A549 treated with ZK216348 at 1 μM for 4 hours (cell line): ENCODE data around the gene ZBTB32. TPM values are rescaled to one million over a fixed set of nuclear protein-coding genes. Genes with fewer than 3 reads are reported as not detected.

Source experiments
- total RNA-seq: library from RNA; stranded (reverse); fragments of 200-300 nt; extraction: Qiagen RNA extraction; gene quantifications from 5 replicates; pipeline ENCODE4 v1.2.3, GENCODE V29; 2022; ENCODE audit warnings: low read depth

Gene ZBTB32
- not detected in 5 replicates for total RNA-seq

GRCh38 chr19:35704218-35704617 lies at the start of gene ZBTB32:
Gene ZBTB32 (plus strand): TSS chr19:35704558. CDS start chr19:35714627, 10,069 bp downstream.

DNA sequence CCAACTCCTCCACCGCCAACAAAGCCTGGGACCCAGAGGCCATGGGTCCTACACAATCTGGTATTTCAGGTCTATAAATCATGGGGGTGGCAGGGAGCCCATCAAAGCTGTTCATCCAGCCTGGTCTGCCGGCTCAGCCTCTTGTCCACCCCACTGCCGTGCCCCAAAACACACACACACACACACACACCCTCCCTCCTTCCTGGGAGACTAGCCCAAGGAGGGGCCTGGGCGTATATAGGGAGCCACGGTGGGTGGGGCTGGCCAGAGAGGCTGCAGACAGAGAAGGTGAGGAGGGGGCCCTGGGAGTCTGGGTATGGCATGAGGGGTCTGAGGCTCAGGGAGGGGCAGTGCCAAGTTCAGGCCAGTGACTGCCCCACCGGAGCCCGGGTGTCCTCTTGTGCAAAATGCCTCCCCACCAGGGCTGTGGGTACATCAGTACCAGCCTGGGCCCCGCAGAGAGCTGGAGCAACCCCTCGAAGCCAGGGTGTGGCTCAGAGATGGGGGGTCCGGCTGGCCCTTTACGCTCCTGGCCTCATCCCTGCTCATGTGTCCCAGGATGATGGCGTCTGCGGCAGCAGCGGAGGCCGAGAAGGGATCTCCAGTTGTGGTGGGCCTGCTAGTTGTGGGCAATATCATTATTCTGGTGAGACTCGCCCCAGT lies 38.0 kb upstream of the ZBTB32 start, which contains the start of gene UPK1A:
UPK1A (plus strand) TSS at position 267 of the 663 bp plus-strand sequence; CDS start at position 563, 296 bp downstream.

DNA sequence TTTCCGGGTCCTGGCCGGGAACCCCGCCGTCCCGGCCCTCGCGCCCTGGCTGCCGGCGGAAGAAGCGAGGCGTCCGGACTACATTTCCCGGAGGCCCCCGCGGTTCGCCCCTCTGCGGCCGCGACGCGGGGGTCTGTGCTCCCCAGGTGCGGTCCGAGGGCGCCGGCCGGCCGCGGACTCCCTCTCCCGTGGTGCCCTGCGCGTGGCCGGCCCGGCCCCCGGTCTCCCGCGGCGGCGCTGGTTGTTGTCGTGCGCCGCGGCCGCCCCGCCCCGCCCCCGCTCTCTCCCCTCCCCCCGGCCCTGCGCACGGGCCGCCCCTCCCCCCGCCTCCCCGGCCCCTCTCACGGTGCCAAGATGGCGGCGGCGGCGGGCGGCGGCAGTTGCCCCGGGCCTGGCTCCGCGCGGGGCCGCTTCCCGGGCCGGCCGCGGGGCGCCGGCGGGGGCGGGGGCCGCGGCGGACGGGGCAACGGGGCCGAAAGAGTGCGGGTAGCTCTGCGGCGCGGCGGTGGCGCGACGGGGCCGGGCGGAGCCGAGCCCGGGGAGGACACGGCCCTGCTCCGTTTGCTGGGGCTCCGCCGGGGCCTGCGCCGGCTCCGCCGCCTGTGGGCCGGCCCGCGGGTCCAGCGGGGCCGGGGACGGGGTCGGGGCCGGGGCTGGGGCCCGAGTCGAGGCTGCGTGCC lies 13.4 kb downstream of the ZBTB32 start, which contains the start of gene KMT2B:
KMT2B (plus strand) TSS at position 339 of the 680 bp plus-strand sequence; CDS start at position 355, 16 bp downstream.

DNA sequence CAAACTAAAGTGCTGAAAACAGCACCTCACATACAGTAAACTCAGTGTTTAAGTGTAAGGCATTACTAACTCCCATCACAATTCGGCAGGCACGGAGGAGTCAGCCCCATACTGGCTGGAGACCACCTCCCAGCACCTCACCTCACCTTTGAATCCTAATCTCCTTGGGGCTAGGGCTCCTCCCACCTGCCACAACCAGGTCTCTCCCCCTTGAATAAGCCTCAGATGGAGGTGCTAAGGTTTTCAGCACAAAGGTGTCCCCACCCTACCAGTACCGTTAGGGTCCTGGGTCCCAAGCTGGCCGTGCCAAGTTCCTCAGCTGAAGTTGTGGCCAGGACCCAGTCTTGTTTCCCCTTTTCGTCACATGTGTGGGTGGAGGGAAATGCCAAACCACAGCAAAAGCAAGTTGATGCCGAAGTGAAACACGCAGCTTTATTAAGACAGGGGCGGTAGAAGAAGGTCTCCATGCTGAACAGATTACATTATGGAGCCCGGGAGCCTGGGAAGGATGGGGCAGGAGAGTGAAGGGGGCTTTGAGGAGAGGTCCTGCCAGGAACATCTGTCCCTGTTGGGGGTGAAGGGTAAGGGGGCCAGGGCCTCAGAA lies 37.9 kb downstream of the ZBTB32 start, which contains the start of gene IGFLR1:
IGFLR1 (minus strand) TSS at position 332 of the 604 bp plus-strand sequence. CDS start 1,272 bp downstream, outside the sequence.

DNA sequence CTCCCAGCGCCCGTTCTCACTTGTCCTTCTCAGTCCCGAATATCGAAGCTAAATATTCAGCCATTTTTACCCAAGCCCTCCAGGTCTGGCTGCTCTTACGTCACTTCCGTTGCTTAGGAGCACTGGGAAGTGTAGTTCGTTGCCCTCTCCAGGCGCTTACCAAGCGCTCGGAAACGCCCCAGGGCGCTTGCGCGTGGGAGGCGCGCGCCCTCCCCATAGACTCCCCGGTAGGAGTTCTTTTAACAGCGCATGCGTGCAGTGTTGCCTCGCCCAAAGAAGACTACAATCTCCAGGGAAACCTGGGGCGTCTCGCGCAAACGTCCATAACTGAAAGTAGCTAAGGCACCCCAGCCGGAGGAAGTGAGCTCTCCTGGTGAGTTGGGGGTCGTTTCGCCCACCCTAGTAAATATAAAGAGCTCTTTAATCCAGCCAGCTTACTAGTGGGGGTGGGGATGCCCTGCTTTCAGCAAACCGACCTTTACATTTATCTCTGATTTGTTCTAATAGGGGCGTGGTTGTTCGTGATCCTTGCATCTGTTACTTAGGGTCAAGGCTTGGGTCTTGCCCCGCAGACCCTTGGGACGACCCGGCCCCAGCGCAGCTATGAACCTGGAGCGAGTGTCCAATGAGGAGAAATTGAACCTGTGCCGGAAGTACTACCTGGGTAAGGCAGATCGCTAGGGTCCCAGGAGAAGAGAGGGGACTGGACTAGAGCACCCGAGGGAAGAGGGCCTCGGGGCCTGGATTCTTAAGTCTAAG lies 41.1 kb downstream of the ZBTB32 start, which contains the start of the genes PSENEN and U2AF1L4:
PSENEN (plus strand) TSS at position 324 of the 759 bp plus-strand sequence; CDS start at position 604, 280 bp downstream.
U2AF1L4 (minus strand) TSS at position 91 of the 759 bp plus-strand sequence; CDS start at position 64, 27 bp downstream.

DNA sequence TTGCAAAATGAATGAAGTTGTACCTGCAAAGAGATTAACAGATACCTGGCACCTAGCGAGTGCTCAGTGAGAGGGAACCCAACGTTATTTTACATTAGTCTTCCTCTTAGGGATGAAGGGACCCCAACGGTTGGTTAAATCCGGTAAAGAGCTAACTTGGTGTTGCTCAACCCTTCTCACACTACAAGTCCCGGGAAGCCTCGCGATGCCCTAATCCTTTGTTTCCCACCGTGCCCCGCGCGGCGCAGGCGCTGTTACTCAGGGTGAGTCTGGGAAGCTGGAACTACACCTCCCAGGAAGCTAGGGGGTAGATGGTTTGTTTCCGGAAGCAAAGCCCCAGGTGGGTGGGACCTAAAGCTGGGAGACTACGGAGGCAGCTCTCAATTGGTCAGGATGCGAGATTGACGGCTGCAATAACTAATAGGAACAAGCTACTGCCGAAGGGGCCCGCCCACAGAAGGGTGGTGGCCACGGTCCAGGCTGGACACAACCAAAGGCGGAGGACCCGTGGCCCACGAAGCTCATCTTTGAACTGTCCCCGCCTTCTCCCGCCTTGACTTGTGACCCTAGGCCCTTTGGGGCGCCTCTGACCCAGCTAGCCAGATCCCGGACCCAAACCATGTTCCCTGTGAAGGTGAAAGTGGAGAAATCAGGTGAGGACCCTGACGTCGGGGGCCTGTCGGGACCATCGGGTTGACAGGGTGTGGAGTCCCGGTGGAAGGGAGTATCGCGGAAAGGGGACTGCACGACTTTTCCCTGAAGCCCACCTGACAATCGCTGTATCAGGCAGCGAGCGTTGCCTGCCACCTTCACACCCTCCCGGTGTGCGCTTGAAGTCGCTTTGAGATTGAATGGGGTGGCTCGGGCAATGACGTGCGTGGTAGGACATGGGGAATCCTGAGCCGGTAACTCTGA lies 44.0 kb downstream of the ZBTB32 start, which contains the start of gene LIN37:
LIN37 (plus strand) TSS at position 471 of the 915 bp plus-strand sequence; CDS start at position 620, 149 bp downstream.

DNA sequence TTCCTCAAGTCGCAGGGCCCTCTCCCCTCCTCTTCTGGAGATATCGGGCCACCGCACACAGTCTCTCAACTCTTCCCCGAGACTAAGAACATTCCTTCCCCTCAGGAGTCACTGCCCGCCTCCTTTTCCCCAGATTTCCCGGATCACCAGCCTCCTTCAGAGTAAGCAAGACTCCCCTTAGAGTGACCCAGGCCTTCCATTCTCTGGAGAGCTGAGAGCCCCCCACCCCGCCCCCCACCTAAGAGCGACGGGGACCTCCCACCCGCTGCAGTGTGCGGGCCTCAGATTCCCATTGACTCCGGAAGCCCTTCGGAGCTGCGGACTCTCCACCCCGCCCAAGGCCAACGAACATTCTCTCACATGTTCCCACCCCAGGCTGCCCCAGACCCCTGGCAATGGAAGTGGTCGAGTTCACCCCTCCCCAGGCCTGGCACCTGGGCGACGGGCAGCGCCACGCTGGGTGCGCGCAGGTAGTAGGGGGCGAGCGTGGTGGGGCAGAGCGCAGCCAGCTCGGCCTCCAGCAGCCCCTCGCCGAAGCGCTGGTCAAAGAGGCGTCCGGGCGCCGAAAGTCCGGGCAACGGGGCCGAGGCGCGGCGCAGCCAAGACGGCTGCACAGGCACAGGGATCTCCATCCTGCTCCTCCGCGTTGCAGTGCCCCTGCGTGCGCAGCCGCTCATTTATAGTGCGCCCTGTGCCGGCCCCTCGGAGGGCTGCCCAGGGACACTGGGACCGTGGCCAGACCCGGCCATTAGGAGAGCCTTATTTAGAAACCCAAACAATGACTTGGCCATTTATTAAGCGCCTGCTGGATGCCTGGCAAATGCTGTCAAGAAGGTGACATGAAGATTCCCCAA lies 52.2 kb downstream of the ZBTB32 start, which contains the start of gene HSPB6:
HSPB6 (minus strand) TSS at position 653 of the 854 bp plus-strand sequence; CDS start at position 632, 21 bp downstream.

DNA sequence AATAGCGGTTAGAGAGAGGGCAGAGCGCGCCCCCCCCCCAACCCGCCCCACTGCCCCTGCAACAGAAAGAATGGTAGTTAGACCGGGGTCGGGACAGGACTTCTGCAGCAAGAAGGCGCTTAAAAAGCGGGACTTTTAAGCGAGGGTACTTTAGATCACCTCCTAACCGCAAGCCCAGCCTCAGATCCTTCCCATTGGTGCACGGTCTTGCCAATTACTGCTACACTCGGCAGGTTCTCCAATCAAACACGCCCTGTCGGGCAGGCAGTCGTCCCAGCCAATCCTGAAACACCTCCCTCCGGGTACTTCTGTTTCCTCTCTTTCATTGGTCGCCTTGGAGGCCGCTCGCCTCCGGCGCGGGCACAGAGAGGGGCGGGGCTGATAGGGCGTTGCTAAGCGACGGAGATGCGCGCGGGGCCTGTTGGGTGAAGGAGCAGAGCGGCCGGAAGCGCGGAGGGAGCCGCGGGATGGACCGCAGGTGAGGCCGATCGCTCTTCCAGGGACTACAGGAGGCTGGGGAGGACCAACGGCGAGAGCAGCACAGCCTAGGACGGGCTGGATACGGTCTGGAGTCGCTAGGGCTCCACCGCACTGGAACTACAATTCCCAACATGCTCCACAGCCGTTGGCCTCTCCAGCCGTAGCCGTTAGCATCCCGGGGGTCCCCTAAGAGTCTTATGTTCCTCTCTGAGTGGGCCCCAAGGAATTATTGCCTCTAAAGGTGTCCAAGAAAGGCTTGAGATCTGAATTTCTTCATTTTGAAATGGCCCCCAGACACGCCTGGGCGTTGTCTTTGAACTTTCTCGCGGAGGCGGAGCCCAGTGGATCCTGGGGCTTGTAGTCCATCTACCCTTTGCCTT lies 53.6 kb downstream of the ZBTB32 start, which contains the start of gene PROSER3:
PROSER3 (plus strand) TSS at position 428 of the 860 bp plus-strand sequence; CDS start at position 468, 40 bp downstream.

Other genes with a start within 250 kb of the ZBTB32 start
- gene KRTDAP, start 214.1 kb upstream of the ZBTB32 start, total RNA-seq: not detected in 5 replicates
- 26.7 to 44.3 TPM (median 38.3 TPM) in 5 replicates for gene DMKN, start 190.9 kb upstream of the ZBTB32 start, total RNA-seq
- gene SBSN, start 176.2 kb upstream of the ZBTB32 start, total RNA-seq: 2.6 to 4.4 TPM (median 3.2 TPM) in 5 replicates
- gene GAPDHS, start 171.1 kb upstream of the ZBTB32 start, total RNA-seq: not detected in 5 replicates
- 321 to 437 TPM (median 432 TPM) in 5 replicates for gene TMEM147, start 158.9 kb upstream of the ZBTB32 start, total RNA-seq
- not detected in 5 replicates for gene ATP4A, start 140.9 kb upstream of the ZBTB32 start, total RNA-seq
- not detected in 5 replicates for gene PMIS2, start 118.4 kb upstream of the ZBTB32 start, total RNA-seq
- gene HAUS5, start 91.8 kb upstream of the ZBTB32 start, total RNA-seq: 10.7 to 19.3 TPM (median 15.2 TPM) in 5 replicates
- gene RBM42, start 75.5 kb upstream of the ZBTB32 start, total RNA-seq: 125 to 206 TPM (median 199 TPM) in 5 replicates
- 1.1 to 3.1 TPM (median 2.7 TPM) in 5 replicates for gene ETV2, start 62.8 kb upstream of the ZBTB32 start, total RNA-seq
- gene COX6B1, start 56.2 kb upstream of the ZBTB32 start, total RNA-seq: 1,241 to 1,697 TPM (median 1,334 TPM) in 5 replicates
- gene UPK1A, start 38.0 kb upstream of the ZBTB32 start, total RNA-seq: 0.46 to 1.2 TPM (median 0.71 TPM) in 5 replicates
- gene KMT2B, start 13.4 kb downstream of the ZBTB32 start, total RNA-seq: 37.3 to 66.3 TPM (median 62.5 TPM) in 5 replicates
- 11.8 to 15.8 TPM (median 12.5 TPM) in 5 replicates for gene IGFLR1, start 37.9 kb downstream of the ZBTB32 start, total RNA-seq
- 23.9 to 34.9 TPM (median 27.6 TPM) in 5 replicates for gene U2AF1L4, start 40.9 kb downstream of the ZBTB32 start, total RNA-seq
- gene PSENEN, start 41.1 kb downstream of the ZBTB32 start, total RNA-seq: 243 to 320 TPM (median 282 TPM) in 5 replicates
- 21.9 to 27.2 TPM (median 23.2 TPM) in 5 replicates for gene LIN37, start 44.0 kb downstream of the ZBTB32 start, total RNA-seq
- 0.15 to 0.33 TPM (median 0.25 TPM) in 5 replicates for gene HSPB6, start 52.5 kb downstream of the ZBTB32 start, total RNA-seq
- 25.9 to 31.4 TPM (median 30.7 TPM) in 5 replicates for gene PROSER3, start 53.6 kb downstream of the ZBTB32 start, total RNA-seq
- gene ARHGAP33, start 71.0 kb downstream of the ZBTB32 start, total RNA-seq: 3.3 to 8.9 TPM (median 8.1 TPM) in 5 replicates
- 0.13 to 0.52 TPM (median 0.38 TPM) in 5 replicates for gene PRODH2, start 108.3 kb downstream of the ZBTB32 start, total RNA-seq
- 0.24 to 0.84 TPM (median 0.44 TPM) in 5 replicates for gene NPHS1, start 147.9 kb downstream of the ZBTB32 start, total RNA-seq
- gene KIRREL2, start 152.4 kb downstream of the ZBTB32 start, total RNA-seq: 0.24 to 0.70 TPM (median 0.52 TPM) in 5 replicates
- 72.6 to 97.1 TPM (median 93.4 TPM) in 5 replicates for gene APLP1, start 164.0 kb downstream of the ZBTB32 start, total RNA-seq
- gene NFKBID, start 196.0 kb downstream of the ZBTB32 start, total RNA-seq: 4.2 to 8.9 TPM (median 7.8 TPM) in 5 replicates
- 0.55 to 0.89 TPM (median 0.63 TPM) in 3 of 5 replicates, not detected in the others for gene HCST, start 198.0 kb downstream of the ZBTB32 start, total RNA-seq
- not detected in 5 replicates for gene TYROBP, start 203.7 kb downstream of the ZBTB32 start, total RNA-seq
- 9.8 to 25.6 TPM (median 24.1 TPM) in 5 replicates for gene LRFN3, start 231.8 kb downstream of the ZBTB32 start, total RNA-seq